Upper lobe of right lung (tissue), 1 donor: ENCODE data around the gene TNFRSF1B. TPM values are rescaled to one million over a fixed set of nuclear protein-coding genes. Genes with fewer than 3 reads are reported as not detected.

Source experiments
- ATAC-seq: fragments of 200-7000 bp; cut with Tn5 transposase; one replicate; pipeline ENCODE4 v1.9.1; 2020; ENCODE audit warnings: mild to moderate bottlenecking, moderate library complexity
- DNase-seq: peaks from one replicate; pipeline ENCODE4 v3.0.0-alpha.2; 2020
- H3K27ac ChIP-seq: fragments of 200-600 bp; one replicate; pipeline ENCODE4 v1.8.0; 2022
- H3K27me3 ChIP-seq: fragments of 200-600 bp; one replicate; pipeline ENCODE4 v1.8.0; 2022; ENCODE audit warnings: mild to moderate bottlenecking
- H3K36me3 ChIP-seq: fragments of 200-600 bp; one replicate; pipeline ENCODE4 v1.8.0; 2022
- H3K4me1 ChIP-seq: fragments of 200-600 bp; one replicate; pipeline ENCODE4 v1.8.0; 2022
- H3K4me3 ChIP-seq: fragments of 200-600 bp; one replicate; pipeline ENCODE4 v1.8.0; 2022; ENCODE audit warnings: mild to moderate bottlenecking
- H3K9me3 ChIP-seq: fragments of 200-600 bp; one replicate; pipeline ENCODE4 v1.8.0; 2022
- CTCF ChIP-seq: fragments of 200-600 bp; IDR thresholded peaks from one replicate; pipeline ENCODE4 v1.8.0; 2022; ENCODE audit warnings: antibody characterized with exemption
- intact Hi-C: fragments of 100-400 bp; cut with DNase I; formaldehyde crosslinking; loops from one replicate; pipeline ENCODE4 v1.11.0; 2022
- long read RNA-seq: library from polyadenylated mRNA; unstranded; transcript quantifications from one replicate; pipeline ENCODE4 v2.0.0, GENCODE V29; 2021
- total RNA-seq: library from RNA; stranded (reverse); fragmentation: NEBNext Ultra II Directional; extraction: Animal tissue kit (Norgen Biotek cat#: 25700); gene quantifications from one replicate; pipeline ENCODE4 v1.2.1, GENCODE V29; 2021
- donor health status: DM: no; HTN: yes; CAD: no; lungs with severe emphysema.

The TNFRSF1B gene
- 62.4 TPM for total RNA-seq
- long read RNA-seq, transcript TNFRSF1B-201 (10 exons, 3,683 nt), result major isoform, 77 of 137 reads
- long read RNA-seq, partial matches to known transcripts, result 32 of 137 reads
- long read RNA-seq, other reads (novel, unspliced or antisense), result 26 of 137 reads

- DNase-seq, result peak; percentile 88
Observed at GRCh38 chr1:12166834-12167492, at the start of gene TNFRSF1B. TNFRSF1B (plus strand) TSS chr1:12166991; CDS start chr1:12167092, 101 bp downstream.

GRCh38 chr1:12121212-12122003 lies 45.4 kb upstream of the TNFRSF1B start:
- no peak overlapping the region for H3K4me3 ChIP-seq
- no peak overlapping the region for H3K27ac ChIP-seq
- peaks cover 15% of the 10 kb centered on the region for H3K4me1 ChIP-seq
- no peaks in the 10 kb centered on the region for H3K27me3 ChIP-seq
- H3K36me3 ChIP-seq, result no peaks in the 10 kb centered on the region
- intact Hi-C loops, result no loop called here
- no peak for DNase-seq
- no peak for TF ChIP-seq CTCF
- no peaks in the 10 kb centered on the region for H3K9me3 ChIP-seq
- no peak for ATAC-seq

More at GRCh38 chr1:12166834-12167492, at the start of gene TNFRSF1B:
- Histone ChIP-seq H3K9me3 (no peaks in the 10 kb centered on the region), H3K36me3 (no peaks in the 10 kb centered on the region), H3K4me1 (peaks cover 41% of the 10 kb centered on the region), H3K4me3 (peak within 1 kb of the TSS; percentile 80), H3K27me3 (no peaks in the 10 kb centered on the region), H3K27ac (peak within 1 kb of the TSS; percentile 93)
- intact Hi-C loops, result no loop called here
- ATAC-seq, result peak; percentile 87
- no peak for TF ChIP-seq CTCF

GRCh38 chr1:12123172-12123571 lies 43.6 kb upstream of the TNFRSF1B start:
- DNase-seq (no peak), ATAC-seq (no peak)
- H3K27me3 ChIP-seq, result no peaks in the 10 kb centered on the region
- peaks cover 15% of the 10 kb centered on the region for H3K4me1 ChIP-seq
- TF ChIP-seq CTCF, result no peak
- H3K4me3 ChIP-seq, result no peak overlapping the region
- H3K27ac ChIP-seq, result no peak overlapping the region
- intact Hi-C loops, result no loop called here
- no peaks in the 10 kb centered on the region for H3K9me3 ChIP-seq
- no peaks in the 10 kb centered on the region for H3K36me3 ChIP-seq

- Histone ChIP-seq H3K4me1 (peaks cover 15% of the 10 kb centered on the region), H3K36me3 (no peaks in the 10 kb centered on the region), H3K9me3 (no peaks in the 10 kb centered on the region), H3K4me3 (no peak overlapping the region), H3K27ac (no peak overlapping the region), H3K27me3 (no peaks in the 10 kb centered on the region)
- ATAC-seq (peak; percentile 92), DNase-seq (peak; percentile 85)
- peak; percentile 93 for TF ChIP-seq CTCF
- intact Hi-C loops, result loop anchor here (5.0 kb wide), 1 partner anchor 82 kb away; no protein-coding TSS in a partner anchor
Observed at GRCh38 chr1:12124693-12125421, 41.9 kb upstream of the TNFRSF1B start.
